ENCODE results near the gene E4F1. TPM values are rescaled to one million over a fixed set of nuclear protein-coding genes. Genes with fewer than 3 reads are reported as not detected.

E4F1 gene
- total and polyA plus RNA-seq, 2 of the 8 experiments (the other 6 are each of a cell fraction or from before 2014, with no cell fraction given): 22.2 to 27.0 TPM

DNA sequence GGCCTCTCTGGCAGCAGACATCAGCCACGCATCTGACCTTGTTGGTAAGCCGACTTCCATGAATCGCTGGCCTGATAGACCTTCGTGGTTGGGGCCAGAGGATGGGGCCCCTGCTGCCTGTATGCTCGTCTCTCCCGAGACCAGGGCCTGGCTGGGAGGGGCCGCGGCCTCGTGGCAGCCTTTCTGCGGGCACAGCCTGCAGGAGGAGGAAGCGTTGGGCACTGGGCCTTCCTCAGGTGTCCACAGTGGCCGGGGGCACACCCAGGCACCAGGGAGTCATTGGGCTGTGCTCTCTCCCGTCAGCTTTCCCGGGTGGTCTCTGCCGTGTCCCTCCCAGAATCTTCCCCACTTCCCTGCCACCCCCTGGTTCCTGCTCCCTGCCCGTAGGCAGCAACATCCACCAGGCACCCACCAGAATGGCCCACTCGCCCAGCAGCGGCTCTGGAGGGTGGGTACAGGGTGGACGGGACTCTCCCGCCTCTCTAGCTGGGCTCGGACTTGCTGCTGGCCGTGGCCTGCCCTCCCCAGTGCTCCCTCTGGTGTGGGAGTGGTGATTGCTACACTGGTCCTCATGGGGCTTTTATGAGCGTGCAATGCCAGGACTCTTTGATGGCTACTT is 6.3 kb downstream of the E4F1 start:
- Histone ChIP-seq H3K23me2 (ENCODE audit: low read depth, low read length) (no peaks in the 10 kb centered on the region), H2BK120ac (replicated peaks; ENCODE audit: low read depth, low read length) (no peak overlapping the region), H4K8ac (ENCODE audit: extremely low read depth, insufficient read depth, low read length) (0 out of 2 replicates have a peak overlapping the region, but pooled peaks have one; percentile 25), H3K4me2 (ENCODE audit: insufficient read depth in 1 of 2, low read depth in 2 of 2, low read length in 2 of 2) (no peak overlapping the region), H2BK15ac (ENCODE audit: low read length) (no peak overlapping the region), H4K20me1 (replicated peaks in 1 of 2; ENCODE audit: control insufficient read depth in 1 of 2, insufficient read depth in 2 of 2, low read length in 2 of 2) (peaks cover 9 to 19% of the 10 kb centered on the region in 2 experiments), H3K27ac (ENCODE audit: low read depth, low read length) (no peak overlapping the region), H4K91ac (replicated peaks; ENCODE audit: insufficient read length, low read length) (no peak overlapping the region), H3K56ac (replicated peaks; ENCODE audit: insufficient read length, low read depth, low read length) (no peak overlapping the region), H3K9ac (replicated peaks in 1 of 4; ENCODE audit: extremely low read depth in 1 of 4, low read depth in 3 of 4, low read length in 3 of 4) (no peak overlapping the region), H3K4ac (replicated peaks; ENCODE audit: insufficient read length, low read depth, low read length) (no peak overlapping the region), H2AK5ac (ENCODE audit: low read depth, low read length) (no peak overlapping the region), H3K9me3 (ENCODE audit: insufficient read depth in 2 of 2, low read depth in 1 of 2, low read length in 1 of 2) (no peaks in the 10 kb centered on the region), H2BK20ac (ENCODE audit: low read length) (no peak overlapping the region), H3K27me3 (replicated peaks in 1 of 4; ENCODE audit: control insufficient read depth in 3 of 4, extremely low read depth in 1 of 4, insufficient read depth in 3 of 4, low read length in 3 of 4) (no peaks in the 10 kb centered on the region), H3K4me3 (ENCODE audit: extremely low read depth in 1 of 4, insufficient read depth in 2 of 4, low read depth in 3 of 4, low read length in 4 of 4) (no peak overlapping the region), H3K79me2 (ENCODE audit: control insufficient read depth in 1 of 2, insufficient read depth in 2 of 2, low read length in 2 of 2) (peaks cover 3 to 21% of the 10 kb centered on the region in 2 experiments; a peak in 2 of 4 replicates), H3K4me1 (replicated peaks in 1 of 4; ENCODE audit: control insufficient read depth in 3 of 4, insufficient read depth in 4 of 4, low read length in 3 of 4) (no peaks in the 10 kb centered on the region), H3K79me1 (ENCODE audit: low read depth, low read length) (peaks cover 3% of the 10 kb centered on the region; the same call in 1 of the 2 replicates), H2BK5ac (ENCODE audit: low read depth, low read length) (no peak overlapping the region), H3K18ac (ENCODE audit: extremely low read depth, low read length) (no peak overlapping the region), H3K36me3 (ENCODE audit: control insufficient read depth in 2 of 4, insufficient read depth in 4 of 4, low read length in 3 of 4) (peaks cover 0 to 46% (median 4%) of the 10 kb centered on the region in 4 experiments; a peak in 5 of 8 replicates), H3K14ac (ENCODE audit: insufficient read length) (no peak overlapping the region), H4K5ac (ENCODE audit: insufficient read length, low read depth, low read length) (no peak overlapping the region), H2AFZ (ENCODE audit: low read length) (no peak overlapping the region), H3K23ac (ENCODE audit: insufficient read length) (no peak overlapping the region), H2BK12ac (ENCODE audit: low read depth, low read length) (no peak overlapping the region)
- TF ChIP-seq GABPA (IDR thresholded peaks at IDR 0.05; ENCODE audit: borderline replicate concordance, insufficient read depth, low read length): no peak
- TF ChIP-seq SRF (IDR thresholded peaks at IDR 0.05; ENCODE audit: low read depth, low read length): no peak
- no peak for DNase-seq (ENCODE audit: low read depth in 1 of 2, low spot score in 2 of 2)
- ChIA-PET POLR2A (ENCODE audit: partially characterized antibody) (interaction anchor here (1.3 to 6.7 kb wide), 4 partner anchors 9 to 61 kb away, joined by 4 to 37 read pairs (median 20); partner anchors contain the start of gene BRICD5), CTCF (ENCODE audit: partially characterized antibody) (no interaction called here)
- no peak for FAIRE-seq
- WGBS, 2 experiments (ENCODE audit: extremely low coverage in 1 of 2, insufficient coverage in 1 of 2, insufficient read length in 1 of 2, insufficient replicate concordance in 2 of 2, low coverage in 1 of 2, low lambda C conversion rate in 2 of 2, missing lambda C conversion rate in 1 of 2): 92% methylated on average over 23 of the region's 23 CpGs; no CpG with 5 or more reads in 1 of the 2 experiments
